GM18951 (cell line): Measurements from ENCODE around the gene REEP3.

Source experiments
- POLR2A ChIP-seq: IDR thresholded peaks from 4 replicates; pipeline ENCODE4 v1.6.1; 2011; ENCODE audit warnings: mild to moderate bottlenecking; ENCODE audit not compliant: insufficient read length, insufficient read depth; ENCODE audit errors: extremely low read depth
- in situ Hi-C: fragments of 300-500 bp; cut with MboI; formaldehyde crosslinking; loops from one replicate; pipeline ENCODE4 v1.12.0; 2022; ENCODE audit warnings: low sequenced_read_pairs, mixed read lengths, inconsistent platforms; ENCODE audit not compliant: unreplicated experiment

The REEP3 gene

DNA sequence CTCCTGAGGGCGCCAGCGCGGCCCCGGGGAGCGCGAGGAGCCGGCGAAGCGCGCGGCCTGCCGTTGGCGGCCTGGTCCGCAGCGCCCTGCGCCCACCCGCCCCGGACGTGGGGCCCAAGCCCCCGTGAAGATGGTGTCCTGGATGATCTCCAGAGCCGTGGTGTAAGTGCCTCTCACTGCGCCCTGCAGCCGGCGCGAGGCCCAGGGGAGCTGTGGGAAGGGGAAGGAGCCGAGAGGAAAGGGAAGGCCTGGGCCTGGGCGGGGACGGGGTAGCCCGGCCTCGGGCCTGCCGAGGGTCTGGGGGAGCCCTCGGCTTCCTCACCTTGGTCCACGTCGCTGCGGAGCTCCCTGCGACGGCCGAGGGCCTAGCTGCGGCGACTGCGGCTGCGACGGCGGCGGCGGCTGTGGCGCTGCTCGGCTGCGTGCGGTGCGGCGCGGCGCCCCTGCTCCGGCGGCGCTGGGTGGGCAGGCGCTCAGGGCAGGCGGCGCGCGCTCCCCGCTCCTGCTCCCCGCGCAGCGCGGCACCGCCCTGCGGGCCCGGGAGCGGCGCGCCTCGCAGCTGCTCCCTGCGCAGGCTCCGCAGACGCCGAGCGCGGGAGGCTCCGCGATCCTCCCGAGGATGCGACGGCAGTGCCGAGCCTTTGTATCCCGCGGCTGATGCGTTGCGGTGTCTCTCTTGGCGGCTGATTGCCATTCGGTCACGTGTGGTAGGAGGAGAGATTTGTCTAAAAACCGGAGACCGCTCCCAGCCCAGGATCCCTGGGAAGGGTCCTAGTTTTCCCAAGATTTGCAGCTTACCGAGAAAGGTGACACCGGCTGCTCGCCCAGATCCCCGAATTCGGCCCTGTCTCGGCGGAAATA lies 445 bp downstream of the REEP3 start:
- in situ Hi-C loops, result no loop called here
- peak; percentile 85 for TF ChIP-seq POLR2A

DNA sequence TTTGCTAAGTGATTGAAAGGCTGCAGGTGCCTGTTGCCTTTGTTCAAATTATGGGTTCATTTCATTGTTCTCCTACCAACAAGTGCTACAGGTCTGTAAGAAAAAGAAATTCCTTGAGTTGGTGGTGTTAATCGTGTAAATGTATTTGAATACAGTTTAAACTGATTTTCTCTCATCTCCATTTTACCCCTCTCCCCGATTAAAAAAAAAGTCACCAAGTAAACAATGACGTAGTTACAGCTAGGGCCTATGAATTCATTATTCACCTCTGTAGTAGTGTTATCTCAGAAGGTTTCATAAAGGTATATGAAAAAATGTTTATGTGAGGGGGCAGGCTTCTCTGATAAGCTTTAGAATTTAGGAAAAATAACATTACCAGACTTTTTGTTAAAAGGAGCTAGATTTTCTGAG lies 1.1 kb downstream of the REEP3 start:
- in situ Hi-C loops, result no loop called here
- TF ChIP-seq POLR2A, result no peak

DNA sequence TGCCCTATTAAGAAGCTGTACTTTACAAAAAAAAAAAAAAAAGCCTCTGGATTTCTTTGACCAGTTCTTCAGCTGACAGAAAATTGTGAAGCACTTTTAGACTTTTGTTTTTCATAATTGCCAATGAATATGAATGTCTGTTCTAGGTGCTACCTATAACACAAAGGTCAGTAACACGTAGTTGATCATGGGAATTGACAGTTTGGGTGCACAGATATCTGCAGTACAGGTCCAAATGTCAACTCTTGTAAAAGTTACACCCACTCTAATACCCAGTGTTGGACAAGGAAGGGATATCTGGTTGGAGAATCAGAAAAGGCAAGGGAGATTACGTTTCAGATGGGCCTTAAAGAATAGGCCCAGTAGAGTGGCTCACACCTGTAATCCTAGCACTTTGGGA lies 1.8 kb downstream of the REEP3 start:
- in situ Hi-C loops, result no loop called here
- no peak for TF ChIP-seq POLR2A

DNA sequence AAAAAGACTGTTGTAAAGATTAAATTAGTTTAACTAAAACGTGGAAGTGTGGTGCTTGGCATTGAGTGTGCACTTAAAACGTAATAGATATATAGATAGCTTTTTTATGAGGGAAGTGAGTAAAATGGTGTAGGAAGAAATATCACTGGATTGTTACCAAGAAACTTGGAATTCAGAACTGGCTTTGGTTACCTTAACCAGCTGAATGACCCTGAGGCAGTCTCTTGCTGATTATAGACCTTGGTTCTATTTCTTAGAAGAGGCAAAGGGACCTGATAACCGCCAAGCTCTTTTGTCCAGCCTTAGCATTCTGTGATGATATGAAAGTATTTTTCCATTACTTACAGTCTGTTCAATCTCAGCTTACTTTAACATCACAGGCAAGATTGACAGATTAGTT lies 3.8 kb downstream of the REEP3 start:
- no peak for TF ChIP-seq POLR2A
- in situ Hi-C loops, result no loop called here

DNA sequence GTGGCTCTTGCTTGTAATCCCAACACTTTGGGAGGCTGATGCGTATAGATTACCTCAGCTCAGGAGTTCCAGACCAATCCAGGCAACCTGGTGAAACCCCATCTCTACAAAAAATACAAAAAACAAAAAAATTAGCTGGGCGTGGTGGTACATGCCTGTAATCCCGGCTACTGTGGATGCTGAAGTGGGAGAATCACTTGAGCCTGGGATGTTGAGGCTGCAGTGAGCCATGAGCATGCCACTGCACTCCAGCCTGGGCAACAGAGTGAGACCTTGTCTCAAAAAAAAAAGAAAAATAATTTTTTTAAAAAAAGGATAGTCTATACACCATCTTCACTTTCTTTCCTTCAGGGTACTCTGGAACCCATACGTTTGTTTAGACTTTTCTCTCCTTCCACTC lies 6.2 kb downstream of the REEP3 start:
- TF ChIP-seq POLR2A, result no peak
- in situ Hi-C loops, result no loop called here

DNA sequence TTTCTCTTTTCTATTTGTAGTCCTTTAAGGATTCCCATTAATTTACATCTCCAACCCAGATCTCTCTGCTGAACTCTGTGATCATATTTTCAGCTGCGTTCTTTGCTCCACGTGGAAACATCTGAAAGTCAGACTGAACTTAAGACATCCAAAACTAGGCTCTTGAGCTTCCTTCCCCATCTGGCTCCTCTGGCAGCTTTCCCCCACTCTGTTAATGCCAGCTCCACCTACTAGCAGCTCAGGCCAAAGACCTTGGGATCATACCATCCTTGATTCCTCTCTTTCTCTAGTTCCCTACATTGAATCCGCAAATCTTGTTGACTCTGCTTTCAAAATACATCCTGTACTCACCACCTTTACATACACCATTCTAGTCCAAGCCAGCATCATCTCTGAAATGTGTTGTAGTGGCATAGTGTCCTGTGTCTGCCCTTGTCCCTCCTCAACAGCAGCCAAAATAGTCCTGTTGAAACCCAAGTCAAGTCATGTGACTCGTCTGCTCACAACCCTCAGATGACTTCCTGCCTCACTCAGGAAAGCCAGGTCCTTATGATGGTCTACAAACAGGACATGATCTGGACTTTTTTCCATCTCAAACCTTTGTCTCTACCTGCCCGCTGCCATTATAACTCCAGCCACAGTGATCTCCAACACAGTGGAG lies 7.0 kb downstream of the REEP3 start:
- TF ChIP-seq POLR2A, result no peak
- in situ Hi-C loops, result no loop called here

DNA sequence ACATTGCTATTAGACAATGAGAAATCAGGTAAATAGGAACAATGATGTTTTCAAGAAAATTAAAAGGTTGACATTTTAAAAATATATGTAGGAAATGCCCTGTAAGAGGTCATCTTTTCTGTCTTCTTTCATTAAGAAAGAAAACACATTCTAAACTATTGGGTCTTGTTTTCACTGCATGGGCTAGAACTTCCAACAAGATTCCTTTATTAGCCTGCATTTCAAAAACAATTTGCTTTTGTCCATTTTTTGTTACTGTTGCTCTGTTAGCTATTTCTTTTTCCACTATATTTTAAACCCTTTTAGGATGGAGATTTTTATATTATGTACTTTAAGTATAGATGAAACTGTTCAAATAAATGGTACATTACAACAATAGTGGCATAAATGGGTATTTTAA lies 9.2 kb downstream of the REEP3 start:
- no peak for TF ChIP-seq POLR2A

DNA sequence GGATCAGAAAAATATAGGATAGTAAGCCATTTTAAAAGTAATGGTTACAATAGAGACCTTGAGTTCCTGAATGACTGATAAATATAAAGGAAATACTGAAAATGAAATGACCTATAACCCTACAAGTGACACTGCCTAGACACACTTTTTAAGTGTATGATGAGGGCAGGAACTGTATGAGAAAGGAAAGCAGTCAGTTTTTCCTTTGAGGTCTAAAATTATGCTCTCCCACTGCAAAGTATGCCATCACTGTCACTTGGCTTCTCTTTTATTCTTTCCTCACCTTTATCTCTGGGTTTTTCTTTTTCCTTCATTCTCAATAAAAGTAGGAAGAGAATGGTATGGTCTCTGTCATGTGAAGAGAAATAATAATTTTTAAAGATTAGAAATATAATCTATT lies 13.5 kb downstream of the REEP3 start:
- TF ChIP-seq POLR2A, result no peak
- in situ Hi-C loops, result no loop called here

More for the DNA sequence above, 9.2 kb downstream of the REEP3 start:
- in situ Hi-C loops, result no loop called here

DNA sequence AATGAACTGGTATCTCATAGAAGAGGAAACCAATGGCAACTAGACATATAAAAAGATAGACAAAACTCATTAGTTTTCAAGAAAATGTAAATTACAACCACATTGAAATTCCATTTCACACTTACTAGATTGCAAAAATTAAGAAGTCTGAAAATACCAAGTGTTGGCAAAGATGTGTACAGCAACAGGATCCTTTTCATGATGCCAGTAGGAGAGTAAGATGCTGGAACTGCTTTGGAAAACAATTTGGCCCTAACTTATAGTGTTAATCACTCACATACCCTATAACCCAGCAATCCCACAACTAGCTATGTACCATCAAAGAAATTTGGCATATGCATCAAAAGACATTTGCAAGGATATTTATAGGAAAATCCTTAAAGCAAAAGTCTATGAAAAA lies 15.5 kb downstream of the REEP3 start:
- no peak for TF ChIP-seq POLR2A

DNA sequence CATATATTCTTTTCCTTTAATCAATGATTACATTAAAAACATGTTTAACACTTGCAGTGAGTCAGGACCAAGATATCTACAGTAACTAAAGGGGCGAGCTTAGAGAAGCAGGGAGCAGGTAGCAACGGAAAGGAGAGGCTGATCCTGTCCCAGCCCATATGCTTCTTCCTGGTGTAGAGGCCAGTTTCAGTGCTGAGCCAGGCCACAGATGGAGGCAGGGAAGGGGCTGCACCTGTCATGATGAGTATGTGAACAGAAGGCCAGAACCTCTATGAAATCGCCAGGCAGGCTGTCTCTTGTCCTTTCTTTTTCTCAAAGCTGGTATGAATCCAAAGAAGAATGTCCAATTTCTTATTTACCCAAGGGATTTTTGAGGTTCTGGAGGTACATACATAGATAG lies 16.3 kb downstream of the REEP3 start:
- no peak for TF ChIP-seq POLR2A
- in situ Hi-C loops, result no loop called here

More for the DNA sequence above, 15.5 kb downstream of the REEP3 start:
- in situ Hi-C loops, result no loop called here

DNA sequence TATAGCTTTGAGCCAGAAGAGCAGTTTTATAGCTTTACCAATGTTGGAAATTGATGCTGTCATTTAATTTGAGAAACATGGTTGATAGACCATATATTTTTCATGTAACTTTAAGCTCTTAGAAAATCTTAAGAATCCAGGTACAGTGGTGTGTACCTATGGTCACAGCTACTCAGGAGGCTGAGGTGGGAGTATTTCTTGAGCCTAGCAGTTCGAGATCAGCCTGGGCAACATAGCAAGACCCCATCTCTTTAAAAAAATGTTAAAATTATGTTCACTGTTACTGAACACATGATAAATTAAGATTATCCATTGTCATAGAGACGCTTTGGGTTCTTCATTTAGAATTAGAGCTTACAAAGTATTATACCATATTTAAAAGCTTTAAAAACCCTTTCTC lies 18.2 kb downstream of the REEP3 start:
- in situ Hi-C loops, result no loop called here
- no peak for TF ChIP-seq POLR2A

DNA sequence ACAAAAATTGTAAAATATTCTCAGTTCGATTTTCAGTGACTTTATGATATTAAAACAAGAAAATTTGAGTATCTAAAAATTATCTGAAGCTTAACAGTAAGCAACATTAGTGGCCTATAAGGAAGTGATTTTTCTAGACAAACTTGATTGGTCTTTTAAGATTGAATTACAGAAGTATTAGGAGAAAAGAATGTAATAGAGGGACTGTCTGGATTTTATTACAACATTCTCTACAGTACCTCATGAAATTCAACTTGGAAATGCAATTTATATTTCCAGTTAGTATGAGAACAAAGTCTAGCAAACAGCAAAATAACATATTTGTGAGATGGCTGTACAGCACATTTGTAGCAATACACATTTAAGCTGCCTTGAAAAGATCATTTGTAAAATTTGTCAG lies 18.8 kb downstream of the REEP3 start:
- no peak for TF ChIP-seq POLR2A
- in situ Hi-C loops, result no loop called here

DNA sequence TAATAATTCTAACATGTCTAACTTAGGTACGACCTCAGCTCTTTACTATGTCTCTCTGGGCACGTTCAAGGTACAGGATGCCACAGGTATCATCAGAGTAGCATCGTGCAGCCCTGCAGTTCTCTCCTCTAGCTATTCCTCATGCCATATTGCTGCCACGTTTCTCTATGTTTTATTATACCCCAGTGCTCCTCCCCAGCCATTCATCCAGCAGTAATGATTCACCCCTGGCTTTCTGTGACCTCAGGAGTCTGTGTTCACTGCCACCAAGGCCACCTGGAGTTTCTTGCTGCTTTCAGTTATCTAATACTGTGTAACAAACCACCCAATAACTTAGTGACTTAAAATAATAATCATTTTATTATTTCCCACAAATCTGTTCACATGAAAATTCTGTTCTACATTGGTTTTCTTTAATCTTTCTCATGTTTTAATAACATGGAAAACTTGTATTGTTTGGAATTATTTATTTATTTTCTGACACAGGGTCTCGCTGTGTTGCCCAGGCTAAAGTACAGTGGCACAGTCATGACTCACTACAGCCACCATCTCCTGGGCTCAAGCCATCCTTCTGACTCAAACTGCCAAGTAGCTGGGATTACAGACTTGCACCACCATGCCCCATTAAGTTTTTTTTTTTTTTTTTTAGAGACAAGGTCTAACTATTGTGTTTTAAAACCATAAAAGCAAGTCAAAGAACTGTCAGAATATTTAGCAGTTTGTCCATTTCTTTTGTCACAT lies 21.8 kb downstream of the REEP3 start:
- no peak for TF ChIP-seq POLR2A
- in situ Hi-C loops, result no loop called here
